B cell (primary cell): ENCODE measurements around the gene ATP5F1B. TPM values are rescaled to one million over a fixed set of nuclear protein-coding genes. Genes with fewer than 3 reads are reported as not detected.
A peak's percentile ranks its signal among the peaks of the same experiment; 100 is the strongest.

Experiments
- ATAC-seq: fragments of 200-7000 bp; cut with Tn5 transposase; one replicate; pipeline ENCODE4 v1.10.0; 2021; ENCODE audit warnings: low read depth, mild to moderate bottlenecking, moderate number of reproducible peaks, moderate library complexity
- CTCF ChIA-PET: fragments of 350-600 bp; sonication (Branson Sonifier 250); formaldehyde crosslinking; loops from one replicate; lab custom pipeline; 2021; ENCODE audit warnings: antibody characterized with exemption, inconsistent platforms; lab: Charles Lee
- POLR2A ChIA-PET: fragments of 350-600 bp; sonication (Branson Sonifier 250); formaldehyde crosslinking; loops from one replicate; lab custom pipeline; 2021; ENCODE audit warnings: antibody characterized with exemption; lab: Charles Lee
- DNase-seq: peaks from one replicate; pipeline ENCODE4 v3.0.0; 2013
- H2AFZ ChIP-seq: 2 replicates; pipeline ENCODE4 v1.6.1; 2012; ENCODE audit warnings: mild to moderate bottlenecking, low read depth, low read length; ENCODE audit not compliant: insufficient read depth, poor library complexity, severe bottlenecking
- H3K27ac ChIP-seq, 2 donors: 1 replicate in 1 of 2; 2 replicates in 1 of 2; pipeline ENCODE4 v1.5.1; 2012 to 2013; ENCODE audit warnings: low read length in 2 of 2, mild to moderate bottlenecking in 2 of 2, moderate library complexity in 1 of 2
- H3K27me3 ChIP-seq, 4 experiments: fragments of 200-600 bp in 1 of 4; sonication (generic) in 1 of 4; replicated peaks in 1 of 4; 1 replicate in 2 of 4; 2 replicates in 2 of 4; pipeline versions ENCODE4 v1.6.1 to v1.7.0; 2013 to 2016; ENCODE audit warnings: low read length in 3 of 4, mild to moderate bottlenecking in 2 of 4, mixed read lengths in 1 of 4, moderate library complexity in 1 of 4; ENCODE audit not compliant: insufficient read depth in 4 of 4, control insufficient read depth in 3 of 4; ENCODE audit errors: control extremely low read depth in 1 of 4
- H3K36me3 ChIP-seq, 2 experiments: replicated peaks in 1 of 2; 1 replicate in 1 of 2; 2 replicates in 1 of 2; pipeline versions ENCODE4 v1.6.1 to v1.7.1; 2013; ENCODE audit warnings: low read length in 1 of 2; ENCODE audit not compliant: insufficient read depth in 2 of 2, control insufficient read depth in 1 of 2; ENCODE audit errors: control extremely low read depth in 1 of 2, extremely low read depth in 1 of 2
- H3K4me1 ChIP-seq, 2 donors: fragments of 200-600 bp in 1 of 2; sonication (generic) in 1 of 2; 1 replicate in 1 of 2; 2 replicates in 1 of 2; pipeline versions ENCODE4 v1.5.1 to v1.6.1; 2013 to 2017; ENCODE audit warnings: low read length in 2 of 2; ENCODE audit not compliant: control insufficient read depth in 2 of 2, insufficient read depth in 2 of 2
- H3K4me2 ChIP-seq: replicated peaks from 2 replicates; pipeline ENCODE3; 2012; ENCODE audit warnings: mild to moderate bottlenecking, low read depth, low read length; ENCODE audit not compliant: poor library complexity, severe bottlenecking
- H3K4me3 ChIP-seq, 5 experiments: fragments of 200-600 bp in 1 of 5; sonication (generic) in 1 of 5; 1 replicate in 3 of 5; 2 replicates in 2 of 5; pipeline versions ENCODE4 v1.5.1 to v1.7.0; 2011 to 2016; ENCODE audit warnings: low read length in 4 of 5, mild to moderate bottlenecking in 4 of 5, low read depth in 2 of 5, control low read depth in 1 of 5, moderate library complexity in 1 of 5; ENCODE audit not compliant: insufficient read depth in 1 of 5; ENCODE audit errors: control extremely low read depth in 1 of 5, extremely low read depth in 1 of 5
- H3K79me2 ChIP-seq: fragments of 200-600 bp; sonication (generic); one replicate; pipeline ENCODE4 v1.6.0; 2016; ENCODE audit warnings: low read length; ENCODE audit not compliant: control insufficient read depth, insufficient read depth
- H3K9ac ChIP-seq: fragments of 200-600 bp; sonication (generic); 2 replicates; pipeline ENCODE4 v1.6.1; 2017; ENCODE audit warnings: mild to moderate bottlenecking, low read length, moderate library complexity
- H3K9me3 ChIP-seq, 3 donors: one replicate each; pipeline versions ENCODE4 v1.6.1 to v1.7.1; 2013; ENCODE audit warnings: low read length in 2 of 3; ENCODE audit not compliant: control insufficient read depth in 2 of 3, insufficient read depth in 1 of 3; ENCODE audit errors: control extremely low read depth in 1 of 3
- H4K20me1 ChIP-seq: 2 replicates; pipeline ENCODE4 v1.6.0; 2012; ENCODE audit warnings: mild to moderate bottlenecking, low read length; ENCODE audit not compliant: insufficient read depth, control insufficient read depth, poor library complexity, severe bottlenecking
- H3K27ac Mint-ChIP-seq: one replicate; pipeline ENCODE4 v1.8.0; 2021; ENCODE audit warnings: mixed read lengths
- H3K27me3 Mint-ChIP-seq: one replicate; pipeline ENCODE4 v1.8.0; 2021; ENCODE audit warnings: mixed read lengths
- H3K4me1 Mint-ChIP-seq: one replicate; pipeline ENCODE4 v1.8.0; 2021; ENCODE audit warnings: mixed read lengths
- H3K4me3 Mint-ChIP-seq: one replicate; pipeline ENCODE4 v1.8.0; 2021; ENCODE audit warnings: mixed read lengths
- H3K9me3 Mint-ChIP-seq: one replicate; pipeline ENCODE4 v1.8.0; 2022; ENCODE audit warnings: mixed read lengths; ENCODE audit not compliant: insufficient read depth
- CTCF ChIP-seq: fragments of 200-600 bp; IDR thresholded peaks from one replicate; pipeline ENCODE4 v1.8.0; 2022; ENCODE audit warnings: antibody characterized with exemption, mild to moderate bottlenecking
- EZH2 ChIP-seq: IDR thresholded peaks from 2 replicates; pipeline ENCODE4 v1.6.1; 2012; ENCODE audit warnings: borderline replicate concordance, low read depth, mild to moderate bottlenecking, moderate library complexity, low read length; ENCODE audit not compliant: insufficient read depth, poor library complexity, severe bottlenecking
- WGBS: methylation state at CpG from one replicate; pipeline ENCODE4 v1.1.5; 2013; ENCODE audit warnings: missing lambda C conversion rate; ENCODE audit not compliant: insufficient coverage; 5-methylcytosine and 5-hydroxymethylcytosine counted together
- intact Hi-C: fragments of 100-400 bp; cut with micrococcal nuclease; formaldehyde crosslinking; loops from one replicate; pipeline ENCODE4 v1.10.0; 2022
- polyA minus RNA-seq: library from RNA; depleted of rRNA, polyadenylated mRNA; stranded (reverse); fragments of >200 nt; gene quantifications from 2 replicates; pipeline ENCODE4 v1.2.3, GENCODE V29; 2012
- polyA plus RNA-seq: library from polyadenylated mRNA; depleted of rRNA; stranded (reverse); fragments of >200 nt; gene quantifications from 2 replicates; pipeline ENCODE4 v1.2.3, GENCODE V29; 2012
- total RNA-seq, 2 donors: library from RNA; stranded (reverse); fragments of 120-200 nt in 1 of 2; gene quantifications; 1 replicate in 1 of 2; 2 replicates in 1 of 2; pipeline versions ENCODE4 v1.2.3 to v1.2.4, GENCODE V29; 2013 to 2022

The ATP5F1B gene
- total RNA-seq (217 and 230 TPM in 2 replicates), polyA plus RNA-seq (378 and 465 TPM in 2 replicates), polyA minus RNA-seq (156 and 183 TPM in 2 replicates)
- total RNA-seq (2013), result 275 TPM

- H3K27me3 Mint-ChIP-seq, result no peaks in the 10 kb centered on the region
- H3K4me3 Mint-ChIP-seq, result peak within 1 kb of the TSS; percentile 79
- peak within 1 kb of the TSS; percentile 84 for H3K4me2 ChIP-seq
- peaks cover 0 to 33% of the 10 kb centered on the region in 2 experiments for H3K36me3 ChIP-seq
- peaks cover 51% of the 10 kb centered on the region for H3K79me2 ChIP-seq
- H3K9me3 ChIP-seq, result no peaks in the 10 kb centered on the region
- peaks cover 26% of the 10 kb centered on the region for H4K20me1 ChIP-seq
- peak within 1 kb of the TSS; percentile 99 for H3K9ac ChIP-seq
- H3K4me3 ChIP-seq, result peak within 1 kb of the TSS; percentile 86 to 100 (median 94)
- peak within 1 kb of the TSS; percentile 85 to 91 for H3K27ac ChIP-seq
- no peak for TF ChIP-seq CTCF
- TF ChIP-seq EZH2, result no peak
- CTCF ChIA-PET, result interaction anchor here (0.6 to 3.6 kb wide), 8 partner anchors 11 to 598 kb away, joined by 3 to 33 read pairs (median 4); no protein-coding TSS in a partner anchor
- DNase-seq, result peak; percentile 97
- H2AFZ ChIP-seq, result peak within 1 kb of the TSS; percentile 89
- peak within 1 kb of the TSS; percentile 97 for H3K27ac Mint-ChIP-seq
- POLR2A ChIA-PET, result interaction anchor here (0.5 to 4.1 kb wide), 7 partner anchors 10 to 465 kb away, joined by 4 to 33 read pairs (median 10); partner anchors contain the start of genes BAZ2A, PTGES3 and STAT6
- intact Hi-C loops, result loop anchor here (1.0 kb wide), 3 partner anchors 9 to 79 kb away; partner anchors contain the start of genes NACA and PTGES3
- peaks cover 21 to 22% of the 10 kb centered on the region in 2 donors for H3K4me1 ChIP-seq
- H3K4me1 Mint-ChIP-seq, result peaks cover 29% of the 10 kb centered on the region
- ATAC-seq, result peak; percentile 97
- no peaks in the 10 kb centered on the region for H3K9me3 Mint-ChIP-seq
- under 1% methylated on average over 34 of the region's 39 CpGs for WGBS
- no peaks in the 10 kb centered on the region for H3K27me3 ChIP-seq
Observed at GRCh38 chr12:56645717-56646446, at the start of gene ATP5F1B. TSS of gene ATP5F1B (minus strand) at chr12:56645984. CDS start at chr12:56645963, 21 bp downstream.

- Mint-ChIP-seq H3K9me3 (no peaks in the 10 kb centered on the region), H3K27me3 (no peaks in the 10 kb centered on the region), H3K4me3 (no peak overlapping the region), H3K27ac (no peak overlapping the region), H3K4me1 (peaks cover 2% of the 10 kb centered on the region)
- ATAC-seq (no peak), DNase-seq (no peak)
- Histone ChIP-seq H2AFZ (no peak overlapping the region), H4K20me1 (no peaks in the 10 kb centered on the region), H3K4me3 (no peak overlapping the region), H3K36me3 (no peaks in the 10 kb centered on the region), H3K9me3 (no peaks in the 10 kb centered on the region), H3K79me2 (peaks cover 3% of the 10 kb centered on the region), H3K27ac (no peak overlapping the region), H3K4me1 (peaks cover 2 to 7% of the 10 kb centered on the region in 2 donors), H3K9ac (no peak overlapping the region), H3K4me2 (no peak overlapping the region), H3K27me3 (no peaks in the 10 kb centered on the region)
- intact Hi-C loops, result no loop called here
- TF ChIP-seq EZH2, result no peak
- TF ChIP-seq CTCF, result no peak
- ChIA-PET POLR2A (interaction anchor here (0.7 to 1.1 kb wide), 2 partner anchors 20 to 30 kb away, joined by 3 to 5 read pairs; no protein-coding TSS in a partner anchor), CTCF (interaction anchor here (0.5 to 0.7 kb wide), 2 partner anchors 30 to 63 kb away, joined by 3 to 4 read pairs; no protein-coding TSS in a partner anchor)
- 87% methylated on average over 4 of the region's 5 CpGs for WGBS
Observed at GRCh38 chr12:56694161-56694560, 48.4 kb upstream of the ATP5F1B start.
